ENCODE measurements around the gene INKA1.
"Not testable (repeated sequence)": the region's sequence is repeated elsewhere in the genome, so short reads cannot be mapped to it uniquely, and the experiment has no call there.

INKA1 gene

DNA sequence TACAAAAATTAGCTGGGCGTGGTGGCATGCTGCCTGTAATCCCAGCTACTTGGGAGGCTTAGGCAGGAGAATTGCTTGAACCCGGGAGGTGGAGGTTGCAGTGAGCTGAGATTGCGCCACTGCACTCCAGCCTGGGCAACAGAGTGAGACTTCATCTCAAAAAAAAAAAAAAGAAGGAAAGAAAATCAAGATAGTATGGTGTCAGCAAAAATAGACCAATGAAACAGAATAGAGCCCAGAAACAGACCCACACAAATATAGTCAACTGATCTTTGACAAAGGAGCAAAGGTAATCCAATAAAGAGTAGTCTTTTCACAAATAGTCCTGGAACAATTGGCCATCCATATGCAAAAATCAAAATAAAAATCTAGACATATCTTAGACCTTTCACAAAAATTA lies 20.1 kb downstream of the INKA1 start:
- not testable (repeated sequence) for H3K9me3 Mint-ChIP-seq; H3K4me1 Mint-ChIP-seq; H3K4me3 Mint-ChIP-seq; DNase-seq (ENCODE audit: low spot score in 2 of 2); H3K36me3 Mint-ChIP-seq; H3K27ac Mint-ChIP-seq; ATAC-seq

- Mint-ChIP-seq H3K4me3 (no peak overlapping the region), H3K4me1 (no peaks in the 10 kb centered on the region), H3K9me3 (no peaks in the 10 kb centered on the region), H3K36me3 (no peaks in the 10 kb centered on the region), H3K27ac (no peak overlapping the region)
- no peak for DNase-seq (ENCODE audit: low spot score in 2 of 2)
- no peak for ATAC-seq
Measured at GRCh38 chr3:49826016-49826415, 23.0 kb downstream of the INKA1 start.

GRCh38 chr3:49831341-49831740 lies 28.3 kb downstream of the INKA1 start:
- DNase-seq (ENCODE audit: low spot score in 2 of 2) (no peak), ATAC-seq (no peak)
- Mint-ChIP-seq H3K36me3 (peaks cover 10% of the 10 kb centered on the region), H3K27ac (no peak overlapping the region), H3K4me1 (no peaks in the 10 kb centered on the region), H3K9me3 (no peaks in the 10 kb centered on the region), H3K4me3 (no peak overlapping the region)

DNA sequence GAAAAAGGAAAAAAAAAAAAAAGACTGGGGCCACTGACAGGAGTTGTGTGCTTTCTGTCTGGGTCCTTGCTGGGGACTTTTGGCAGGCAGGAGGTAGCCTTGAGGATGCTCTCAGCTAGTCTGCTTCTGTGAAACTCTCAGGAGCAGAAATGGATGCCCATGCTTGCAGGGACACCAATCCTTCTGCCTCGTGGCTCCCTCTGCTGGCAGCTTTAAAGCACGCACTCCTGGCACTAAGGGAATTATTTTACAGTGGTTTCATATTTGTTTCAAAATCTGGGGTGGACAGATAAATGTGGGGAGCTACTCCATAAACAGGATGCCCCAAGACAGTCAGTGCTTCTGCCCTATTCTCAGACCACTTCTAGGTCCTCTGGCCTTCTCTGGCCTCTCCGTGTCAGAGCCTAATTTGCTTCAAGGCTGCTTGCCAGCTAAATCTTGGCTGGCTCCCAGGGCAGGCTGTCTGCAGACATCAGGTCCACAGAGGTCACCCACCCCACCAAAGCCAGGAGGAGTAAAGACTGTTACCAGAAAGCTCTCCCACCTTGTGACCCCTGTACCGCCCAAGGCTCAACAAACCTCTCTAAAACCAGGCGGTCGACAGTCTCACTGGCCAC lies 36.2 kb downstream of the INKA1 start:
- Mint-ChIP-seq H3K4me3 (no peak overlapping the region), H3K9me3 (no peaks in the 10 kb centered on the region), H3K27ac (no peak overlapping the region), H3K36me3 (peaks cover 26% of the 10 kb centered on the region), H3K4me1 (no peaks in the 10 kb centered on the region)
- DNase-seq (ENCODE audit: low spot score in 2 of 2): peak; percentile 66 to 83
- peak; percentile 82 for ATAC-seq

- ATAC-seq: no peak
- Mint-ChIP-seq H3K4me1 (no peaks in the 10 kb centered on the region), H3K27ac (no peak overlapping the region), H3K9me3 (no peaks in the 10 kb centered on the region), H3K36me3 (peaks cover 26% of the 10 kb centered on the region), H3K4me3 (no peak overlapping the region)
- DNase-seq (ENCODE audit: low spot score in 2 of 2): no peak
Measured at GRCh38 chr3:49840388-49840787, 37.3 kb downstream of the INKA1 start.

GRCh38 chr3:49841126-49841696 lies 38.1 kb downstream of the INKA1 start:
- Mint-ChIP-seq H3K4me3 (no peak overlapping the region), H3K9me3 (no peaks in the 10 kb centered on the region), H3K36me3 (peaks cover 22% of the 10 kb centered on the region), H3K27ac (peak overlapping the region; percentile 48), H3K4me1 (no peaks in the 10 kb centered on the region)
- DNase-seq (ENCODE audit: low spot score in 2 of 2): no peak
- peak; percentile 12 for ATAC-seq

DNA sequence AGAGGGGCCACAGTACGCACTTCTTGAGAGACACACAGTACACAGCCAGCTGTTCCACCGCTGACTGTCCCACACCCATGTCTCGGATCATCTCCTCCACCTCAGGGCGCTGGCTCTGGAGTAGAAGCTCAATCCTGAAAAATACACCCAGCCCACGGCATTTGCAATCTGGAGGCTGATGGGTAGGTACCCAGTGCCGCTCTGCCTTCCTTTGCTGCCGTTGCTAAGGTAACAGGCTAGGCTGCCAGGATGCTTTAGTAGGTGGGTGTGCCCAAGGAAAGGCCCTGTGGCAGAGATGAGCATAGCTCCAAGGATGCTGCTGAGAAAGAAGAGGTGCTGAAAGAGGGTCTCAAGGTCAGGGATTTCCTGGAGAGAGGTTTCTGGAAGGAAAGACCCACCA lies 38.7 kb downstream of the INKA1 start:
- no peaks in the 10 kb centered on the region for H3K9me3 Mint-ChIP-seq
- H3K4me3 Mint-ChIP-seq: no peak overlapping the region
- H3K27ac Mint-ChIP-seq: peak overlapping the region; percentile 48
- no peak for ATAC-seq
- DNase-seq (ENCODE audit: low spot score in 2 of 2): no peak
- no peaks in the 10 kb centered on the region for H3K4me1 Mint-ChIP-seq
- peaks cover 22% of the 10 kb centered on the region for H3K36me3 Mint-ChIP-seq

DNA sequence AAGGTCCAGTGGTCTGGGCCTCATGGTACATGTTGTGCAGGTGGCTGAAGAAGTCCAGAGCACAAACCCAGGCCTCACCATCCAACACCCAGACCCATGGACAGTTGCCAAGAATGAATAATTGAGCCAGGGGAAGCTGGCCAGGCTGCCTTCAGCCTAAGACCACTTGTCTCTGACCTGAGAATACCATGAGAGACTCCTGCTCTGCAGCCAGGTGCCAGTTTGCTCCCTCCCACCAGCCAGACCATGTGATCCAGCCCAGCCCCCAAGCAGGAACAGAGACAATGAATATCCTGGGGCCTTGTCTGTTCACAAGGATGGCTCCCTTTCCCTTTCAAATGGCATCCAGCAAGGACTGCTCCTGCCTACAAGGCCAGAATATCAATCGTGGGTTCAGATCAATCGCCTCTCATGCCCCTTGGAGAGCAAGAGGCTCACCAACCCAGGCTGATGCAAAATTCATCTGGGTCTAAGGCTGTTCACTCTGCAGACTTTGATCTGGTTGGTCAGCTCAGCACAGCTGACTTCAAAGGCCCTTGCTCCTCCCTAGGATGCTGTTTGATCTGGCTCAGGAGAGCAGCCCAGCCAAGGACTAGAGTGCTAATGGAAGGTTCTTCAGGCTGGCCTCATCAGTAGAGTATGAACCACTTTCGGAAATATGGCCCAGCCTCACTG lies 39.9 kb downstream of the INKA1 start:
- Mint-ChIP-seq H3K4me1 (no peaks in the 10 kb centered on the region), H3K27ac (peak overlapping the region; percentile 29), H3K36me3 (peaks cover 13% of the 10 kb centered on the region), H3K4me3 (no peak overlapping the region), H3K9me3 (no peaks in the 10 kb centered on the region)
- ATAC-seq (no peak), DNase-seq (ENCODE audit: low spot score in 2 of 2) (no peak)

DNA sequence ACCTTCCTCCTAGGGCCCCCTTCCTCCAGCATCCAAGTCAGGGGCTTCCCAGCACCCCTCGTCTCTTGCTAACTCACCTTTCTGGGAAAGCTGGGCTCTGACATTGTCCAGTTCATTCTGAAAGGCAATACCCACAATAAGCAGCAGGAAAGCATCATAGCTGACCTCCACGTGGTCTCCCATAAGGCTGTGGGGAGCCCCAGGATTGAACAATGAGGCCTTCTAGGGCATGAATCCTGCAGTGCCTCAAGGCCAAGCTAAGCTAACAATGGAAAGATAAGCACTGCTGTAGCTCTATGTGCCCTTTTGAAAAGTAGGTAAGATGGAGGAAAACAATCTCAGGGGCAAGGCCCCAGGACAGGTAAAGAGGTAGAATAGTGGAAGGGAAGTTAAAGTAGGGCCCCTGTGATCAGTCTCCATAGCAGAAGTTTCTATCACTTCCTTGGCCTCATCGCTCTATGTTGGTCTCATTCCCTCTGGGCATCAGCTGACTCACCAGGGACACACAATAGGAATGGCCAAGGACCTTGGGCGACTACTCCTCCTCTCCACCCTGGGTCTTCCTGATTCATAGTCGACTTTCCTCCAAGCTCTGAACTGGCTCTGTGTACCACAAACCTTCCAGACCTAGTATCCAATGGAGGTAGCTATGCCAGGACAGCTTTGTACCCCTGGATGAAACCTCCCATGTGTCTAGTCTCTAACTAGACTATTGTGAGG lies 41.6 kb downstream of the INKA1 start:
- Mint-ChIP-seq H3K9me3 (no peaks in the 10 kb centered on the region), H3K36me3 (peaks cover 9% of the 10 kb centered on the region), H3K4me1 (no peaks in the 10 kb centered on the region), H3K27ac (no peak overlapping the region), H3K4me3 (no peak overlapping the region)
- DNase-seq (ENCODE audit: low spot score in 2 of 2): no peak
- no peak for ATAC-seq

DNA sequence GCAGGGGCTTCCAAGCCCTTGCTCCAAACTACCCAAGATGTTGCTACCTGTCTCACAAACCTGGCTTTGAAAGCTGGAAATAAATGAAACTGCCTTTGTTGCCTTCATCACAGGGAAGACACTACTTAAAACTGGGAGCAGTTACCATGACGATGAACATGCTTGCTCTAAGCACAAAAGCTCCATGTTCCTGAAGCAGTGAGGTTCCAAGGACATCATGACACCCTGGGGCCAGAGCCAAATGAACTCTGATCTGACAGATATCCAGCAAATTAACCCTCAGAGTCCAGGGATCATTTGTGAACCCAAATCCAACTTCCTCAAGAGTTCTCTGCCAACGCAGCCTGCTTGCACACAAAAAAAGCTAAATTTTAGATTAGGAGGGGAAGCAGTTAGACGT lies 42.6 kb downstream of the INKA1 start:
- no peak for DNase-seq (ENCODE audit: low spot score in 2 of 2)
- Mint-ChIP-seq H3K4me3 (no peak overlapping the region), H3K36me3 (peaks cover 9% of the 10 kb centered on the region), H3K4me1 (no peaks in the 10 kb centered on the region), H3K27ac (no peak overlapping the region), H3K9me3 (no peaks in the 10 kb centered on the region)
- ATAC-seq: no peak

All from stimulated activated effector memory CD8-positive, alpha-beta T cell treated with anti-CD3 and anti-CD28 coated beads, Interleukin-12 subunit alpha, Interleukin-12 subunit beta, amount 100 ng/mL, for 72 hours (primary cell).